ENCODE results near the gene CAMTA1. TPM values are rescaled to one million over a fixed set of nuclear protein-coding genes. Genes with fewer than 3 reads are reported as not detected.
"Not testable (repeated sequence)": the region's sequence is repeated elsewhere in the genome, so short reads cannot be mapped to it uniquely, and the experiment has no call there.

The CAMTA1 gene
- total RNA-seq, 6 experiments from 2014 or later, result 78.1 to 96.6 (median 86.1) TPM

- Mint-ChIP-seq H3K36me3 (ENCODE audit: low read depth) (no peaks in the 10 kb centered on the region), H3K4me3 (no peak overlapping the region), H3K4me1 (ENCODE audit: low read depth) (no peaks in the 10 kb centered on the region), H3K9me3 (no peaks in the 10 kb centered on the region), H3K27me3 (ENCODE audit: insufficient read depth) (peaks cover 16% of the 10 kb centered on the region), H3K27ac (no peak overlapping the region)
- TF ChIP-seq CTCF (IDR thresholded peaks at IDR 0.05), result no peak
- DNase-seq, result no peak
Observed at GRCh38 chr1:7408771-7409150, 623.5 kb downstream of the CAMTA1 start.

- Mint-ChIP-seq H3K27me3 (ENCODE audit: insufficient read depth) (peaks cover 16% of the 10 kb centered on the region), H3K9me3 (no peaks in the 10 kb centered on the region), H3K36me3 (ENCODE audit: low read depth) (no peaks in the 10 kb centered on the region), H3K4me3 (no peak overlapping the region), H3K27ac (no peak overlapping the region), H3K4me1 (ENCODE audit: low read depth) (no peaks in the 10 kb centered on the region)
- DNase-seq, result no peak
- no peak for TF ChIP-seq CTCF (IDR thresholded peaks at IDR 0.05)
Observed at GRCh38 chr1:7409278-7409677, 624.0 kb downstream of the CAMTA1 start.

GRCh38 chr1:7410156-7410555 lies 624.9 kb downstream of the CAMTA1 start:
- no peak overlapping the region for H3K27ac Mint-ChIP-seq
- H3K36me3 Mint-ChIP-seq (ENCODE audit: low read depth), result no peaks in the 10 kb centered on the region

GRCh38 chr1:7417618-7418017 lies 632.4 kb downstream of the CAMTA1 start:
- Mint-ChIP-seq H3K27me3 (ENCODE audit: insufficient read depth) (peaks cover 31% of the 10 kb centered on the region), H3K36me3 (ENCODE audit: low read depth) (peaks cover 12% of the 10 kb centered on the region), H3K9me3 (peaks cover 12% of the 10 kb centered on the region; the same call in 1 of the 2 replicates)
- not testable (repeated sequence) for DNase-seq; H3K27ac Mint-ChIP-seq; H3K4me3 Mint-ChIP-seq; H3K4me1 Mint-ChIP-seq (ENCODE audit: low read depth)

More at GRCh38 chr1:7410156-7410555, 624.9 kb downstream of the CAMTA1 start:
- no peak for TF ChIP-seq CTCF (IDR thresholded peaks at IDR 0.05)
- Mint-ChIP-seq H3K4me3 (no peak overlapping the region), H3K9me3 (no peaks in the 10 kb centered on the region), H3K4me1 (ENCODE audit: low read depth) (no peaks in the 10 kb centered on the region), H3K27me3 (ENCODE audit: insufficient read depth) (peaks cover 19% of the 10 kb centered on the region)
- no peak for DNase-seq

- peaks cover 31% of the 10 kb centered on the region for H3K27me3 Mint-ChIP-seq (ENCODE audit: insufficient read depth)
- no peak for DNase-seq
- H3K4me1 Mint-ChIP-seq (ENCODE audit: low read depth), result peaks cover 5% of the 10 kb centered on the region; the same call in 1 of the 2 replicates
- H3K4me3 Mint-ChIP-seq, result no peak overlapping the region
- no peak overlapping the region for H3K27ac Mint-ChIP-seq
- TF ChIP-seq CTCF (IDR thresholded peaks at IDR 0.05), result no peak
- peaks cover 12% of the 10 kb centered on the region; the same call in 1 of the 2 replicates for H3K9me3 Mint-ChIP-seq
- peaks cover 12% of the 10 kb centered on the region for H3K36me3 Mint-ChIP-seq (ENCODE audit: low read depth)
Observed at GRCh38 chr1:7418442-7419080, 633.3 kb downstream of the CAMTA1 start.

- peaks cover 12% of the 10 kb centered on the region; the same call in 1 of the 2 replicates for H3K9me3 Mint-ChIP-seq
- H3K4me1 Mint-ChIP-seq (ENCODE audit: low read depth), result peaks cover 5% of the 10 kb centered on the region; the same call in 1 of the 2 replicates
- peaks cover 12% of the 10 kb centered on the region for H3K36me3 Mint-ChIP-seq (ENCODE audit: low read depth)
- peaks cover 29% of the 10 kb centered on the region for H3K27me3 Mint-ChIP-seq (ENCODE audit: insufficient read depth)
- DNase-seq, result no peak
- H3K4me3 Mint-ChIP-seq, result no peak overlapping the region
- no peak for TF ChIP-seq CTCF (IDR thresholded peaks at IDR 0.05)
- no peak overlapping the region for H3K27ac Mint-ChIP-seq
Observed at GRCh38 chr1:7420098-7420445, 634.8 kb downstream of the CAMTA1 start.
